GM06990 (cell line): ENCODE measurements around the gene BRICD5.

ENCODE experiments used
- DNase-seq: peaks from one replicate; pipeline ENCODE4 v3.0.0-alpha.2; 2011; ENCODE audit not compliant: insufficient read length; ENCODE audit errors: extremely low read depth
- H3K27me3 ChIP-seq: replicated peaks from 2 replicates; pipeline ENCODE4 v1.6.0; 2011; ENCODE audit warnings: low read length; ENCODE audit not compliant: control insufficient read depth, insufficient read depth
- H3K36me3 ChIP-seq: 2 replicates; pipeline ENCODE4 v1.5.1; 2011; ENCODE audit warnings: low read length; ENCODE audit not compliant: control insufficient read depth, insufficient read depth
- H3K4me3 ChIP-seq: replicated peaks from 2 replicates; pipeline ENCODE4 v1.5.1; 2011; ENCODE audit warnings: low read depth, mild to moderate bottlenecking, control low read depth, low read length
- TF ChIP-seq, protein P1 (sequence below): IDR thresholded peaks from 2 replicates; pipeline ENCODE4 v1.5.1; 2011; ENCODE audit warnings: low read length, control low read depth, mild to moderate bottlenecking, inconsistent platforms; ENCODE audit not compliant: insufficient read depth, poor library complexity, severe bottlenecking

The BRICD5 gene

DNA sequence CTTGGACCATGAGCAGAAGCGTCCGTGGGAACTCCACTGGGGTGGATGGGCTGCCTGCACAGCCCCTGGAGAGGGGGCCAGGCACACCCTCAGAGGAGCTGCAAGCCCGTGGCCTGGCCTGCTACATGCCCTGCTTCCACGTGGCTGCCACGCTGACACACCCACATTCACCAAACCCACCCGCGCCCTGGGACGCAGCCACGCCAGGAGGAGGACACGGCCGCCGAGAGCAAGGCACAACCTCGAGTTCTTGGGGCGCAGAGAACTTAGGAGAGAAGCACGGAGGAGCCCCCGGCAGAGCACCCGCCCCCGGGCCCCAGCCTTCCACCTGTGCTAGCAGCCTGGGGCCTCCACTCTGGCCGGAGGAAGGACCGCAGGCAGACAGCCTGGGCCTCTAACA, 33.1 kb downstream of the BRICD5 start:
- Histone ChIP-seq H3K4me3 (no peak overlapping the region), H3K27me3 (no peaks in the 10 kb centered on the region), H3K36me3 (peaks cover 24% of the 10 kb centered on the region)
- DNase-seq = no peak
- TF ChIP-seq, protein P1, sequence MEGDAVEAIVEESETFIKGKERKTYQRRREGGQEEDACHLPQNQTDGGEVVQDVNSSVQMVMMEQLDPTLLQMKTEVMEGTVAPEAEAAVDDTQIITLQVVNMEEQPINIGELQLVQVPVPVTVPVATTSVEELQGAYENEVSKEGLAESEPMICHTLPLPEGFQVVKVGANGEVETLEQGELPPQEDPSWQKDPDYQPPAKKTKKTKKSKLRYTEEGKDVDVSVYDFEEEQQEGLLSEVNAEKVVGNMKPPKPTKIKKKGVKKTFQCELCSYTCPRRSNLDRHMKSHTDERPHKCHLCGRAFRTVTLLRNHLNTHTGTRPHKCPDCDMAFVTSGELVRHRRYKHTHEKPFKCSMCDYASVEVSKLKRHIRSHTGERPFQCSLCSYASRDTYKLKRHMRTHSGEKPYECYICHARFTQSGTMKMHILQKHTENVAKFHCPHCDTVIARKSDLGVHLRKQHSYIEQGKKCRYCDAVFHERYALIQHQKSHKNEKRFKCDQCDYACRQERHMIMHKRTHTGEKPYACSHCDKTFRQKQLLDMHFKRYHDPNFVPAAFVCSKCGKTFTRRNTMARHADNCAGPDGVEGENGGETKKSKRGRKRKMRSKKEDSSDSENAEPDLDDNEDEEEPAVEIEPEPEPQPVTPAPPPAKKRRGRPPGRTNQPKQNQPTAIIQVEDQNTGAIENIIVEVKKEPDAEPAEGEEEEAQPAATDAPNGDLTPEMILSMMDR = no peak

DNA sequence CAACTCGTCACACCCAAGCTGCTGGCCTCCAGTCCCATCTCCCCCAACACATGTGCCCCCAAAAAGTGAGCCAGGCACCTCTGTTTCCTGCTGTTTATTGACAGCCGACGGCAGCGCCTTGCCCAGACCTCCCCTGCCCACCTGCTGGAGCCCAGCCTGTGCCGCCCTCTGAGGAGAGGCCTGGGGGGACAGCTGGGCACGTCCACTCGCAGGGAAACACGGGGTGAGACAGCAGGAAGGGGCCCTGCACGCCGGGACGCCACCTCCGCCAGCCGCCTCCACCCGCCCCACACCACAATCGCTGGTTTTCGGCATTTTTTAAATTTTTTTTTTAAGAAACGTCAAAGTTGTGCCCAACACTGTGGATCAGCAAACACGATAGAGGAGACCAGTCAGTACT, 33.6 kb downstream of the BRICD5 start:
- TF ChIP-seq, protein P1 = no peak
- no peak for DNase-seq
- Histone ChIP-seq H3K36me3 (peaks cover 25% of the 10 kb centered on the region), H3K4me3 (no peak overlapping the region), H3K27me3 (no peaks in the 10 kb centered on the region)

DNA sequence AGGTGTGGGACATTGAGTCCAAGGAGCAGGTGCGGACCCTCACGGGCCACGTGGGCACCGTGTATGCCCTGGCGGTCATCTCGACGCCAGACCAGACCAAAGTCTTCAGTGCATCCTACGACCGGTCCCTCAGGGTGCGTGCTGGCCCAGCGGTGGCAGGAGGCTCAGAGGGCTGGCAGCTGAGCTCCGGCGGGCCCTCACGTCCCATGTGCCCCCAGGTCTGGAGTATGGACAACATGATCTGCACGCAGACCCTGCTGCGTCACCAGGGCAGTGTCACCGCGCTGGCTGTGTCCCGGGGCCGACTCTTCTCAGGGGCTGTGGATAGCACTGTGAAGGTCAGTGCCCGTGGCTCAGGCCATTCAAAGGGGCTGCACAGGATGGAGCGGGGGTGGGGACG, 34.6 kb downstream of the BRICD5 start:
- H3K36me3 ChIP-seq = peaks cover 27% of the 10 kb centered on the region
- TF ChIP-seq, protein P1 = no peak
- H3K4me3 ChIP-seq = no peak overlapping the region
- DNase-seq = no peak
- H3K27me3 ChIP-seq = no peaks in the 10 kb centered on the region

DNA sequence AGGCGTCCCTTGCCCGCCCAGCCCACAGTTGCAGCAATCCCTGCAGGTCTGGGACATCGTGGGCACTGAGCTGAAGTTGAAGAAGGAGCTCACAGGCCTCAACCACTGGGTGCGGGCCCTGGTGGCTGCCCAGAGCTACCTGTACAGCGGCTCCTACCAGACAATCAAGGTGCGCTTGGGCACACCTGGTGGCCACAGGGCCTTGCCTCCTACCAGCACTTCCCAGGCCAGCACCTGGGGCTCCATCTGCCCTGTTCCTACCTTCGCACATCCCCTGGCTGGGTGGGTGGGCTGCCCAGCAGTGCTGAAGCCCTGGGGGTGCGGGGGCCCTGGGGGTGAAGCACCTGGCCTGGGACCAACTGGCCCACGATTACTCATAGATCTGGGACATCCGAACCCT, 35.2 kb downstream of the BRICD5 start:
- DNase-seq = no peak
- peaks cover 29% of the 10 kb centered on the region for H3K36me3 ChIP-seq
- TF ChIP-seq, protein P1 = no peak
- H3K27me3 ChIP-seq = no peaks in the 10 kb centered on the region
- H3K4me3 ChIP-seq = no peak overlapping the region

DNA sequence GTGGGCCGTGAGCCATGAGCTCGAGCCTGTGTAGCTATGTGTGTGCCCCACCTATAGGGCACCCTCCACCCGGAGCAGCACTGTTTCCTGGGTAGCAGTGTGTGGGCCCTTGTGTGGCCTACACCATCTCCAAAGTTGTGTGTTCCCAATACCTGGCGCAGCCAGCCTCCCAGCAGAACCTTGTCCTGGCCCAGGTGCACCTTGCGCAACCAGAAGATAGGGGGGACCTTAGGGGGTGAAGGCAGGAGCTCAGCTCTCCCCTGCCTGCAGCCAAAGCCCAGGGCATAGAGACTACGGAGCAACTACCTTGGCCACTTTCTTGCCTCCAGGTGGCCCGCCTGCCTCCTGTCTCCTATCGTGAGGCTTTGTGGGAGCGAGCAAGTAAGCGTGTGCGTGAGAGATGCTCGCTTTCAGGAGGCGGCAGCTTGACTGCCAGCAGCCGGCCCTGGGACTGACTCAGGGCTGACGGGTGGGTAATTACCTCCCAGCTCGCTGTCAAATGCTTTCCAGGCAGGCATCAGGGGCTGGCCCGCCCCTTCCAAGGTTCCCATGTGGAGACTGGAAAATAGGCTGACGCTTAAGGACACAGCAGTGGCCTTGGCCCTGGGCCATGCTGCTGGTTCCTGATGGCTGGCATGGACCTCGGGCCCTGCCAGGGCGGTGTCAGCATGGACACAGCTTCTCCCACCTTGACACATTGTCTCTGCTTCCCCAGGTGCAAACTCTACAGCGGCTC, 36.1 kb downstream of the BRICD5 start:
- TF ChIP-seq, protein P1 = no peak
- peaks cover 33% of the 10 kb centered on the region for H3K36me3 ChIP-seq
- no peaks in the 10 kb centered on the region for H3K27me3 ChIP-seq
- no peak overlapping the region for H3K4me3 ChIP-seq
- DNase-seq = no peak

DNA sequence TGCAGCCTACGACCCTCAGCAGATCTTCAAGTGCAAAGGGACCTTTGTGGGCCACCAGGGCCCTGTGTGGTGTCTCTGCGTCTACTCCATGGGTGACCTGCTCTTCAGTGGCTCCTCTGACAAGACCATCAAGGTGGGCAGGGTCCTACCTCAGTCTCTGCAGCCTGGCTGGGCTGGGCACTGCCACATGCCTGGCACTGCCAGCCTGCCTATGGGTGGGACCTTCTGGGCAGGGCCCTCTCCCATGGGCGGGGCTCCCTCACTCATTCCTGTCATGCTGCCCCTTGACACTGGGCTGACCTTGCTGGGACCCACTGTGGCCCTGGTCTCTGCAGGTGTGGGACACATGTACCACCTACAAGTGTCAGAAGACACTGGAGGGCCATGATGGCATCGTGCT, 36.7 kb downstream of the BRICD5 start:
- no peak overlapping the region for H3K4me3 ChIP-seq
- TF ChIP-seq, protein P1 = no peak
- H3K36me3 ChIP-seq = peaks cover 33% of the 10 kb centered on the region
- H3K27me3 ChIP-seq = no peaks in the 10 kb centered on the region
- DNase-seq = no peak
